Heart left ventricle (tissue), 13 donors: ENCODE measurements around the gene CHD8.
A peak's percentile ranks its signal among the peaks of the same experiment; 100 is the strongest.

ENCODE experiments used
- POLR2A ChIP-seq, 2 donors: fragments of 450-650 bp; IDR thresholded peaks; one replicate each; pipeline ENCODE4 v1.6.1; 2017; ENCODE audit warnings: antibody characterized with exemption in 2 of 2, mild to moderate bottlenecking in 2 of 2, moderate library complexity in 2 of 2
- TF ChIP-seq, protein P1 (sequence below), 12 donors: fragments of 200-600 bp; sonication (generic) in 4 of 12; IDR thresholded peaks; one replicate each; pipeline versions ENCODE4 v1.5.0 to v1.8.0; 2018 to 2022; ENCODE audit warnings: antibody characterized with exemption in 12 of 12, mild to moderate bottlenecking in 5 of 12
- donor health status: ischemic (EF 13 %, LVEDD 7.1; RV severe dilation, severe dysfunction).
- donor health status: DM: no; HTN: yes; CAD: no.
- donor health status: DM: no; HTN: no; CAD: no.
- donor health status: ischemic (EF 25% LVEDD 6.9; RV normal size, moderate dysfunction).
- donor health status: ischemic (EF 25% LVEDD 5.7; RV mildly dilated, moderate dysfunction).
- donor health status: ischemic (EF 35%, LVEDD 5.7; RV mildly dilated, moderate dysfunction).
- donor health status: nonischemic (EF 11% LVEDD 7.7; RV severe dilation, severe dysfunction).
- donor health status: DM: yes; HTN: yes; CAD: no.
- donor health status: PGD.
- donor health status: ischemic (EF 29% LVEDD 5.4; RV normal size, mild dysfunction).
- donor health status: nonischemic (EF 23%, LVEDD 6.1; RV moderate dilation, normal function).

DNA sequence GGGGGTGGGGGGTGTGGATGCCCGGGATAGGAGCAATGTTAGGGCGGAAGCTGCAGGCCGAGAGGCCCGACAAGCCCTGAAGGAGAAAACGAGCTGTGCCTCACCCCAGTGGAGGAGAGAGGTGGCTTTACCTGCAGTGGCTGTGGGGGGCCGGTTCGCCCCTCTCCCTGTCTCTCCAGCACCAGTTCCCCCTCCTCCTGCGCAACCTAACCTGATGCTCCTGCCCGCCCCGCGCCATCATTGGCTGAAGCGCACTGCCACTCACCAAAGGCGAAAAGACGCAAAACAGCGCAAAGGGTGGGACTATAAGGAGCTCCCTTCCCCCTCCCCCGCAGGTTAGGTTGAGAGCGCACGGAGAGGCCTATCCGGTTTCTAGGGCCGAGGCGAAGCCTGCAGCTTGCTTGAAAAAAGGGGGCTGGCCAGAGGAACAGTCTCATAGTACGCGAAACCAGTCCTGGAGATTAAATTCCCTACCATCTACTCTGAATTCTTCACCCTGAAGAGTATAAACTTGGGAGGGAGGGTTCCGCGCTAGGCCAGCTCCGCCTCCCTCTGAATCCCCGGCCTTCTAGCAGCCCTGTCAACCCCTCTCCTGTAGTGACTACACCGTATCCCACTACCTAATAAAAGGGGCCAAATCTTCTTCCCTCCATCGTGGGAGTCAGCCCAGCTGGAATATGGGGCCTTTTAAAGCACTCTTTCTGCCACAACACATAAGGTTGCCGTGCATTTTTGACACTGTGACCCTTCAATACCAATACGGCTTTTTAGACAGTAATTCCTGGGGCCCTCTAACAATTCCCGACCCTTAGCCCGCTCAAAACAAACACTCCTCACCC lies 18.6 kb downstream of the CHD8 start:
- TF ChIP-seq, protein P1, sequence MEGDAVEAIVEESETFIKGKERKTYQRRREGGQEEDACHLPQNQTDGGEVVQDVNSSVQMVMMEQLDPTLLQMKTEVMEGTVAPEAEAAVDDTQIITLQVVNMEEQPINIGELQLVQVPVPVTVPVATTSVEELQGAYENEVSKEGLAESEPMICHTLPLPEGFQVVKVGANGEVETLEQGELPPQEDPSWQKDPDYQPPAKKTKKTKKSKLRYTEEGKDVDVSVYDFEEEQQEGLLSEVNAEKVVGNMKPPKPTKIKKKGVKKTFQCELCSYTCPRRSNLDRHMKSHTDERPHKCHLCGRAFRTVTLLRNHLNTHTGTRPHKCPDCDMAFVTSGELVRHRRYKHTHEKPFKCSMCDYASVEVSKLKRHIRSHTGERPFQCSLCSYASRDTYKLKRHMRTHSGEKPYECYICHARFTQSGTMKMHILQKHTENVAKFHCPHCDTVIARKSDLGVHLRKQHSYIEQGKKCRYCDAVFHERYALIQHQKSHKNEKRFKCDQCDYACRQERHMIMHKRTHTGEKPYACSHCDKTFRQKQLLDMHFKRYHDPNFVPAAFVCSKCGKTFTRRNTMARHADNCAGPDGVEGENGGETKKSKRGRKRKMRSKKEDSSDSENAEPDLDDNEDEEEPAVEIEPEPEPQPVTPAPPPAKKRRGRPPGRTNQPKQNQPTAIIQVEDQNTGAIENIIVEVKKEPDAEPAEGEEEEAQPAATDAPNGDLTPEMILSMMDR (IDR thresholded peaks at IDR 0.05): no peak
- TF ChIP-seq POLR2A (IDR thresholded peaks at IDR 0.05): peak in 1 of 2 donors; percentile 77
